ENCODE data around the gene ZEB1.
"Not testable (repeated sequence)": the region's sequence is repeated elsewhere in the genome, so short reads cannot be mapped to it uniquely, and the experiment has no call there.

The ZEB1 gene

DNA sequence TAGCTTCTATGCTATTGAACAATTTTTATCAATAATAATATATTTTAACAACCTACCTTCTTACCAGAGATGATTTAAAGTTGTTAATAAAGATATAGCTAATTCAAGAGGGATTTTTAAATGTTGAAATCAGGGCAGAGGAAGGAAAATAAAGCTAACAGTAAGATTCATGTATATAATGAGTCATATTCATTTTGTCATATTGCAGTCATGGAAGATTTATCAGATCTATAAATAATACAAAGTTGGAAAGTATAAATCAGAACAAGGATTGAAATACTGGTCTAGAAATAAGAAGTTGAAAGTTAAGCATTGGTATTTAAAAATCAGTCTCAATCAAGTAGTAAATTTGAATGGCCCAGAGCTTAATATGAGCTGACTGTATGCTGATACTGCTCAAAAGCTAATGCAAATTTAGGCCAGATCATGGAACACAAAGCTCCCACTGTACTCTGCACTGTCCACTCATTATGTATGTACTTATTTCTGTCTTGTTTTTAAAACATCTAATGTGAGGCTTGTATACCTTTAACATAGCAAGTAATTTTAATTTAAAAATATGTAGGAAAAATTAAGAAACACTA lies 196.9 kb downstream of the ZEB1 start:
- no peak for DNase-seq

DNA sequence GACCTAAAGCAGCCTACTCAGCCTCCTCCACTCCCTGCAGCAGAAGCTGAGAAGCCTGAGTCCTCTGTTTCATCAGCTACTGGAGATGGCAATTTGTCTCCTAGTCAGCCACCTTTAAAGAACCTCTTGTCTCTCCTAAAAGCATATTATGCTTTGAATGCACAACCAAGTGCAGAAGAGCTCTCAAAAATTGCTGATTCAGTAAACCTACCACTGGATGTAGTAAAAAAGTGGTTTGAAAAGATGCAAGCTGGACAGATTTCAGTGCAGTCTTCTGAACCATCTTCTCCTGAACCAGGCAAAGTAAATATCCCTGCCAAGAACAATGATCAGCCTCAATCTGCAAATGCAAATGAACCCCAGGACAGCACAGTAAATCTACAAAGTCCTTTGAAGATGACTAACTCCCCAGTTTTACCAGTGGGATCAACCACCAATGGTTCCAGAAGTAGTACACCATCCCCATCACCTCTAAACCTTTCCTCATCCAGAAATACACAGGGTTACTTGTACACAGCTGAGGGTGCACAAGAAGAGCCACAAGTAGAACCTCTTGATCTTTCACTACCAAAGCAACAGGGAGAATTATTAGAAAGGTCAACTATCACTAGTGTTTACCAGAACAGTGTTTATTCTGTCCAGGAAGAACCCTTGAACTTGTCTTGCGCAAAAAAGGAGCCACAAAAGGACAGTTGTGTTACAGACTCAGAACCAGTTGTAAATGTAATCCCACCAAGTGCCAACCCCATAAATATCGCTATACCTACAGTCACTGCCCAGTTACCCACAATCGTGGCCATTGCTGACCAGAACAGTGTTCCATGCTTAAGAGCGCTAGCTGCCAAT lies 202.2 kb downstream of the ZEB1 start:
- DNase-seq: no peak

DNA sequence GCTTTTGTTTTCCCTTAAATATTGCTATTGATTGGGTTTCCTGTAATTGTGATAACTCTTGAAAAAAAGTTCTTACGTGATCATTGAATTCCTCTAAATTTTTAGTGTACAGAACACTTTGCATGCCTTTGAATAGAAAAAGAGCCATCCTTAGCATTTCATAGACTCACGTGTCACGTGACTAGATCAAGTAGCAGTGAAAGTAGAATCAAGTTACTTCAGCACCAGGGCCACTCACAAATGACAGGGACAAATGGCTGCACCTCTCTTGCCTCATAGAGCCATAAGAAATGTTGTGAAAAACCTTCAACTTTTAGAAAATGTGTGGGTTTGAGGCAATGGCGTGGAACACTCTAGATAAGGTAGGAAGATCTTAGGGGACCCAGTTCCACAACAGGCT lies 203.8 kb downstream of the ZEB1 start:
- no peak for DNase-seq

DNA sequence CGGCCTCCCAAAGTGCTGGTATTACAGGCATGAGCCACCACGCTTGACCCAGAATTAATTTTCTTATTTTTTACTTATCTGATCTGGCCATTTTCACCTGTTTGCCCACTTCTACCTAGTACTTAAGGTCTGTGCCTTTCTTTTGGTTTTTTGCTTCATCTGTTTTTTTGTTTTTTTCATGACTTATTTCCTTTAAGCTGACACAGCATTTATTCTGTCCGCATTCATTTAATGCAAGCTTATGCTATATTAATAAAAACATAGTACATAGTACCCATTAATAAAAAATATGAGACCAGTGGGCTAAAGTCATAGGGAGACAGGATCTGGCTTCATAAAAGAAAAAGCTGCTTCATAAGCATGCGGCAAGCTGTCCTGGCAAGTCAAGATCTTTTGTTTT lies 205.4 kb downstream of the ZEB1 start:
- DNase-seq: no peak

DNA sequence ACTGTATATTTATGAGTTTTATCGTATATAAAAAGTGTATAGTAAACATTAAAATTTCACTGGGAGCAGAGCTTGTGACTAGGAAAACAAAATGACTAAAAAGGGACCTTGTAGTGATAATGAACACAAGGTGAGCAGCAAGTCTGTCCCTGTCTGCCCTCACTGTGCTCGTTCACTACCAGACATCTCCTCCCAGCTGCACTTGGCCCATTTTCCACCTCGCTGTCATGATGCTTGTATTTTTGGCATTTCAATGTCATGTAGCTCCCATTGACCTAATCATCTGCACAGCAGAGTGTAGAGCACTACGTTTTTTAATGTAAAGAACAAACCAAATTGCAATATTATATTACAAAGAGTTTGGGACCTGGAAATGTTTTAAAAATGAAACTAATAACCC lies 207.2 kb downstream of the ZEB1 start:
- DNase-seq: no peak

DNA sequence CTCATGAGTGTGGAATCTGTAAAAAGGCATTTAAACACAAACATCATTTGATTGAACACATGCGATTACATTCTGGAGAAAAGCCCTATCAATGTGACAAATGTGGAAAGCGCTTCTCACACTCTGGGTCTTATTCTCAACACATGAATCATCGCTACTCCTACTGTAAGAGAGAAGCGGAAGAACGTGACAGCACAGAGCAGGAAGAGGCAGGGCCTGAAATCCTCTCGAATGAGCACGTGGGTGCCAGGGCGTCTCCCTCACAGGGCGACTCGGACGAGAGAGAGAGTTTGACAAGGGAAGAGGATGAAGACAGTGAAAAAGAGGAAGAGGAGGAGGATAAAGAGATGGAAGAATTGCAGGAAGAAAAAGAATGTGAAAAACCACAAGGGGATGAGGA lies 207.7 kb downstream of the ZEB1 start:
- DNase-seq: no peak

DNA sequence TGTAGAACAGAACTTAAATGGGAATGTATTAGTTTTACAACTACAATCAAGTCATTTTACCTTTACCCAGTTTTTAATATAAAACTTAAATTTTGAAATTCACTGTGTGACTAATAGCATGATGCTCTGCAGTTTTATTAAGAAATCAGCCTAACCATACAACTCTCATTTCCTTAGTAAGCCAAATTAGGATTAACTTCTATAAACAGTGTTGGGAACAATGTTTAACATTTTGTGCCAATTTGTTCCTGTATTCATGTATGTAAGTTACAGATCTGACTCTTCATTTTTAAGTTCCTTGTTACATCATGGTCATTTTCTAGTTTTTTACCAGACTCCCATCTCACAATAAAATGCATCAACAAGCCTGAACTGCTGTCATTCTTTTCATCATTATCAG lies 209.8 kb downstream of the ZEB1 start:
- DNase-seq: no peak

DNA sequence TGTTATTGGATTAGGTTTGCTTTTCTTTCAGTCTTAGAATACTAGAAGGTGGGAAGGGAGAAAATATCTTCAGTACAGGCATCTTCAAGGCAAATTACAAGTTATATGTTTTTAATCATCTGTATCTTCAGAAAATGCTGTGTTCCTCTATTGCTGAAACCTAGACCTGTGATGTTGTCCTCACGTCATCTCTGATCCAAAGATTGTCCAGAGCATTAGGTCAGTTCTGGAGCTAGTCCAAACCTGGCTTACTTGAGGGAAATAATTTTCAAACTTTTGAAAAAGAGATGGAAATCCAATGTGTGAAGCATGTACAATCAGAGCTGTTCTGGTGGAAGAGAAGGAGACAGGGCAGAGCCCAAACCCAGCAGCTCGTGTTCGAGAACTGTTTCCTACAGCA lies 217.3 kb downstream of the ZEB1 start:
- DNase-seq: no peak

DNA sequence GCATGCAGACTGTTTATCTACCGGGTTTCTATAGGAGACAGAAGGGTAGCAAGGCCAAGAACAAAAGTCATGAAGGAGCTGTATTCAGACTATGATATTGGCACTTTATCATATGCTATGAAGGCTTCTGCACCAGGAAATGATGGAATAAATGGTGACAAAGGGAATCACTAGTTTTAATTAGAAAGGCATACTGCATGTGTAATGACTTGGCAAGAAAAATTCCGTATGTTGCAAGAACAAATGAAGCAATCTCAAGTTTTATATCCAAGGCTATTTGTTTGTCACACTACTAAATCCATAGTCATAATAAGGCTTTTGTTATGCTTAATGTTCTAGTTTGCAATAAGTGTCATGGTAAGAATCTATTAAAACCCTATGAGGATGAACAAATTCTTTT lies 230.9 kb downstream of the ZEB1 start:
- no peak for DNase-seq

DNA sequence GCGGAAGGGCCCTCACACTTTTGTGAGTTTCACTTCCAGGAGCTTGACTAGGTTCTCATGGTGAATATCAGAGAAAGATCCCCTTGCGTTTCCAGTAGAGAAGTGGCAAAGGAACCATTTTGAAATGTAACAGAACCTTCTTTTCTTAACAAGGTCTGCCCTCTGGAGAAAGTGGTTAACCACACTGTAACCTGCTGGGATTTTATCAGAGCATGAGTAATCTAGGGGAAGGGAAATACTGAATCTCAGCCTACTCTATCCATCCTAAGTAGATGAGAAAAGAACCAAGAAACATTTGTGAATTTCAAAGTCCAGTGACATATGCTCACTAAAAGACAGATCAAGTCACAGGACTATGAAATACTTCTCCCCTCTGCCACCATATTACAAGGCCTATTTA lies 235.5 kb downstream of the ZEB1 start:
- no peak for DNase-seq

DNA sequence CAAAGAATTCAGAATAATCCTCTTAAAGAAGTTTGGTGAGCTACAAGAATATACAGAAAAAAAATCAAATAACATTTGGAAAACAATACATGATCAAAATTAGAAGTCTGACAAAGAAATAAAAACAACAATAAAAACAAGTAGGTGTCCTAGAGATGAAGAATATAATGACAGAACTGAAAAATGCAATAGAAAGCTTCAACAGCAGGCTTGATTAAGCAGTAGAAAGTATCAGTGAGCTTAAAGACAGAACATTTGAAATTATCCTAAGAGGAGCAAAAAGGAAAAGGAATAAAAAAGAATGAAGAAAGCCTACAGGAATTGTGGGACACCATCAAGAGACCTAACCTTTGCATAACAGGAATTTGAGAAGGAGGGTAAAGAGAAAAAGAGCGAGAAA lies 238.8 kb downstream of the ZEB1 start:
- no peak for DNase-seq

DNA sequence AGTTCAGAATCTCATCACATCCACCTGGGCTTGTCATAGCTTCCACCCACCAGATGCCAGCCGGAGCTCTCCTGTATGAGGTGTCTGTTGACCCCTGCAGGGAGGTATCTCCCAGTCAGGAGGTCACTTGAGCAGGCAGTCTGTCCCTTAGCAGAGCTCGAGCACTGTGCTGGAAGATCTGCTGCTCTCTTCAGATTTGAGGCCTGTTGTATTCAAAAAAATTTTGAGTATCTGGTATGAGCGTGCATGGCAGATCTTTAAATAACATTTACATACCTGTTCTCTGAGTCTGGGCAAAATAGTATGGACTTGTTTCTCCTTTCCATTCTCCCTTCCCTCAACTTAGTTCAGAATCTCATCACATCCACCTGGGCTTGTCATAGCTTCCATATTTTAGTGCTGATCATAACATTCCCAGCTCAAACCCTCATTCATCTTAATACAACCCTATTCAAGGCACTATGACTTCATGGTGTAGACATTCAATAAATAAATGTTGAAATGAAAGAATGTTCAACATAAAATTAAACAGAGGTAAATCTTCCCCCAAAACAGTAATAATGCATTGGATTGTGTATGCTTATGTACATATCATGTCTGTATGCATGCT lies 249.3 kb downstream of the ZEB1 start:
- DNase-seq: not testable (repeated sequence)

DNA sequence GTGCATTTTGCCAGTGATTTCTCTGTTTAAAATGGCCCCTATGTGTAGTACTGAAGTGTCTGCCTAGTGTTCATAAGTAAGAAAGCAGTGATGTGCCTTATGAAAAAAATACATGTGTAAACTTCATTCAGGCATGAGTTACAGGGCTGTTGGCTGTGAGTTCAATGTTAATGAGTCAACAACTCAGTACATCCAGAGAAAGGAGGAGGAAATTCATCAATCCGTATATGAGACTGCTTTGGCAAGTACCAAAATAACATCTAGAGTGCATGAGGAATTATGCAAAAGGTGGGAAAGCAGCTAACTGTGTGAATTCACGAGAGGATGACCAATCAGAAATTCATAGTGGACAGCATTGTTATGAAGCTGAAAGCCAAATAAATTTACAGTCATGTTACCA lies 255.6 kb downstream of the ZEB1 start:
- DNase-seq: no peak

DNA sequence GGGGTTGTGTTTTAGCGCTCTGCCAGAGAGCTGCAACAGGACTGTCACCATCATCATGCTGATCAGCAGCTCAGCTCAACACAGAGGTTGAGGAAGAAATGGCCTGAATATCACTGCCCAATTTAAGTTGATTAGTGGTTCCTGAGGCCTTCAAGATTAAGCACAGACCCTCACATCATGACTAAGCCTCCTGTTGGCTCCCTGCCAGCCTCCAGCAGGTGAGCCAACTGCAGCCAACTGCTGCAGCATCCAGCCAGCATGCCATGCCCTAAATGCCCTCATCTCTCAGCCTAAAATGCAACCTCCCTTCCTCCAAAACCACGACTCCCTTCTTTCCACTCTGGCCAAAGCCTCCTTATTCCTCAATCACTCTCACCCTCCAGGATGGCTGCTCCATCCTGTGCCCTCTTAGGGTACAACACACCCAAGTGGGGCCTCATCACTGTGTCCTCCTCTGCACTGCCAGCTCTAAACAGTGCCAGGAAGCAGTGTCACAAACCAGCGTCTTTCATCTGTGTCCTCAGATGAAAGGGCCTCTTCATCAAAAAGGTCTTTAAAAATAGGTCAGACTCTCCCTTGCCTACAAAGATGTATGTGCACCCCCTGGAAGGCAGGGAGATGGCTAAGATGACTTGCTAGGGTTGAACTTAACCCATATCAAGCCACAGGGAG lies 259.3 kb downstream of the ZEB1 start:
- DNase-seq: no peak

DNA sequence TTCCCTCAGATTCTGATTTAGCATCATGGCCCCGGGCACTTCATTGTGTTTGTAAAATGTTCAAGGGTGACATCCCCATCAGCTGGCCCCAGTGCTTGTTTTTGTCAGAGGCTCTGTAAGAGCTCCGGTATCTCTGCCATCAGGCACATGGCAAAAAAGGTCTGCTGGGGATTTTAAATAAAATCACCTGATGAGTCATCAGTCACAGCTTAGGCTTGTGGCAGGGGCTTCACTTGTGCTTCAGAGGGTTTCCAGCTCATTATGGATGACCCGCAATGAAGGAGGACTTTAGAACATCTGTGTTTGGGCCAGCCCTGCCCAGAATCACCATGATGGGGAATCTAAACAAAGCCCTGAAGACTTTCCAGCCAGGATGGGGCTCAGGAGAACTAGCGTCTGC lies 259.9 kb downstream of the ZEB1 start:
- DNase-seq: no peak
